ENCODE data around the gene AVP.

- no peak for TF ChIP-seq REST (IDR thresholded peaks at IDR 0.05)
- TF ChIP-seq JUND (IDR thresholded peaks at IDR 0.05): no peak
- no peak for TF ChIP-seq RAD21 (IDR thresholded peaks at IDR 0.05)
- TF ChIP-seq CTCF (IDR thresholded peaks at IDR 0.05; ENCODE audit: low read depth, low read length, missing input control): no peak
- TF ChIP-seq TAF1 (conservative IDR thresholded peaks at IDR 0.05): no peak
- no peak for TF ChIP-seq SP1 (IDR thresholded peaks at IDR 0.05)
- TF ChIP-seq YY1 (IDR thresholded peaks at IDR 0.05): no peak
- TF ChIP-seq EGR1 (IDR thresholded peaks at IDR 0.05; ENCODE audit: low read depth in 2 of 2): no peak
- no peak for TF ChIP-seq ATF3 (IDR thresholded peaks at IDR 0.05)
- no peak for TF ChIP-seq GABPA (IDR thresholded peaks at IDR 0.05 in 1 of 2, conservative IDR thresholded peaks at IDR 0.05 in 1 of 2)
- TF ChIP-seq HNF4G (IDR thresholded peaks at IDR 0.05): no peak
Measured at GRCh38 chr20:3111995-3112394, 27.5 kb upstream of the AVP start.
